SW480 (cell line): ENCODE data around the gene LARGE1.
A peak's percentile ranks its signal among the peaks of the same experiment; 100 is the strongest.
"Not testable (repeated sequence)": the region's sequence is repeated elsewhere in the genome, so short reads cannot be mapped to it uniquely, and the experiment has no call there.

Experiments
- DNase-seq: peaks from one replicate; pipeline ENCODE4 v3.0.0-alpha.2; 2016; ENCODE audit warnings: low spot score

Gene LARGE1

GRCh38 chr22:33591946-33592345, 328.3 kb downstream of the LARGE1 start:
- no peak for DNase-seq

- no peak for DNase-seq
These were observed 331.0 kb downstream of the LARGE1 start for GRCh38 chr22:33589297-33589696.

DNA sequence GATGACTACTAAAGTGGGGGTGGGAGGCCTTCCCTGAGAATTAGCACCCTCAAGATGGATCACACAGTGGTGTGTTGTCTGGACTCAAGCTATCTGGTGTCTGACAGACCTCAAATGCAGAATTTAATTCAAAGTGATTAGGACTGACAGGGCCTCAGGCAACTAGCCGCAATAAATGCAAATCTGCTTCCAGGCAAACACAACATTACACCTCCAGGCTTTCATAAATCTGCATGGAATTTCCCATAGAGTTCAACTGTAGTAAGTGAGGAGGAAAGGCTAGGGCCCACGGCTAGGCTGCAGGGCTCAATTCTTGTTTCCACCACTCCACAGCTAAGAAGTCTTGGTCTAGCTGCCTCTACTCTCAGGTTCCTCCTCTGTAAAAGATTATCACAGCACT, 331.4 kb downstream of the LARGE1 start:
- no peak for DNase-seq

DNA sequence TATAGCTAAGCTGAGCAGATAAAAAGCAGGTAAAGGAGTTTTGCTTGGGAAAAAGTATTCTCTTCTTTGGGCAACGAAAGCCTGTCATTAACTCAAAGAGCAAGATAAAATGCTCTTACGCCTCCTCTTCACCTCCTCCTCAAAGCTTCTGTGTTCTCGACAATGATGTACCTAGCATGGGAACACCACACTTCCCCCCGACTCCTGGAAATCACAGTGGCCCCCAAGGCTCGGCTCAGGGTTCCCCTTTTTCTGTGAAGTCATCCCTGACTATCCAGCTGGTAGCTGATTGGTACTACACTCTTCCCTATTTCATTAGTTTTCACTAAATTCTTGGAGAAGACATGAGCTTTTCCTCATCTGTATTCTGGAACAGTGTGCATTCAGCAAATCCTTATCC, 336.1 kb downstream of the LARGE1 start:
- DNase-seq, result no peak

- DNase-seq, result no peak
These were observed 337.4 kb downstream of the LARGE1 start for GRCh38 chr22:33582822-33583400.

DNA sequence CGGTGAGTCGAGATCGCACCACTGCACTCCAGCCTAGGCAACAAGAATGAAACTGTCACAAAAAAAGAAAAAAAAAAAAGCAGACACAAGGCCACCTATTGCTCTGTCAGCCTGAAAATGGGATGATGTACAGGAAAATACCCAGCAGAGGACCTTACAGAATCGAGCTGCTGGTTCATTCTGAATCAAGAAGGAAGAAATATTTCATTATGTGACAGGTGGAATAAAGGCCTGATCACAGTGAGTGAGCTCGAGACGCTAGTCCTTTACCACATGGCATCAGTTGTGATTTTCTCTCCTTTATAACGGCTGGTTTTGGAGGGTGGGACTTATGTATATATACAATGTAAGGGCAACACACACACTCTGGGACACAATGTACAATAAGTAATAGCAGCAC, 340.0 kb downstream of the LARGE1 start:
- no peak for DNase-seq

GRCh38 chr22:33579448-33580093, 340.7 kb downstream of the LARGE1 start:
- peak; percentile 20 for DNase-seq

DNA sequence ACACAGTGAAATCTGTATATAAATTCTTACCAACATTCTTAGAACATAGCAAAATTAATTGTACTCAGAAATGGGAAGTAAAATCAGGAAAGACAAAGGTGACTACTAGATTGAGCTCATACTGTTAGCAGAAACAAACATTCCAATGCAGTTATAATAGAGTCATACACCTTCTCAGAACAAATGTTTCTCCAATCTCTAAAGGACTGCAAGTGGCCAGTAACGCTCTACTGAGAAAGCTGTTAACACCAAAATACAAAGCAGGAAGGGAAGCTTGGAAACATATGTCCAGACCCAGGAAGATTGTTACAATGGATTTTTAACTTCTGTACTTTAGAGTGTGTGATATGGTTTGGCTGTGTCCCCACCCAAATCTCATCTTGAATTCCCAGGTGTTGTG, 341.5 kb downstream of the LARGE1 start:
- no peak for DNase-seq

GRCh38 chr22:33577862-33578411, 342.3 kb downstream of the LARGE1 start:
- peak; percentile 16 for DNase-seq

- DNase-seq, result no peak
These were observed 344.1 kb downstream of the LARGE1 start for GRCh38 chr22:33576205-33576604.

DNA sequence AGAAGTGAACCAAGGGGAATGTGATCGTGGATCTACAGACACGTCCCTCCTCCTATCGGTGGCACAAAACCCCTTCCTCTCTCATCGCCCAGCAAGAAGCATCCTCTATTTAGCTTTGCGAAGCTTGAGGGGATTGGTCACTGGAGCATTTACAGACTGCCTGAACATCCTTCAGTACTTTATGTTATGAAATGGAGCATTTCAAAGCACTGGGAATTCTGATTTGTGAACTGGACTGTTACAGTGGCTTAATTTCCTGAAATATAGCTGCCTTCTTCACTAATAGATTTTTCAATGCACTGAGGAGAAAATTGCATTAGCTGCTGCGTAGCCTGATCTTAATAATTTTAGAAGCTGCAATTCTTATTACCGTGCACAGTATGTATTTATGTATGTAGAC, 344.5 kb downstream of the LARGE1 start:
- no peak for DNase-seq

GRCh38 chr22:33575041-33575440, 345.2 kb downstream of the LARGE1 start:
- no peak for DNase-seq

- no peak for DNase-seq
These were observed 346.8 kb downstream of the LARGE1 start for GRCh38 chr22:33573479-33573878.

- no peak for DNase-seq
These were observed 348.2 kb downstream of the LARGE1 start for GRCh38 chr22:33572086-33572485.

DNA sequence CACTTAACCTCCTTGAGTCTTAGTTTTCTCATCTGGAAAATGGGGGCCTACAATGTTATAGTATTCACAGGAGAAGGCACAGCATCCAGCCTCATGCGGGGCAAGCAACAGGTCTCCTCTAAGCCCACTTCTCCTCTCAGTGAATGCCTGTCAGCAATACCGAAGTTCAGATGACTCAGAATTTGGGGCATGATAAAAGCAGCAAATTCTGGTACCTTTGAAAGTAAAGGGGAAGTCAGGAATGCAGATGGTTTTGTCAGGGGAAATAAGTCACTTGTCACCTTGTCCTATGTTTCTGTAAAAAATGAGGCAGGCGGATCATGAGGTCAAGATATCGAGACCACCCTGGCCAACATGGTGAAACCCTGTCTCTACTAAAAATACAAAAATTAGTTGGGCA, 350.2 kb downstream of the LARGE1 start:
- no peak for DNase-seq

GRCh38 chr22:33569559-33569958, 350.7 kb downstream of the LARGE1 start:
- no peak for DNase-seq

DNA sequence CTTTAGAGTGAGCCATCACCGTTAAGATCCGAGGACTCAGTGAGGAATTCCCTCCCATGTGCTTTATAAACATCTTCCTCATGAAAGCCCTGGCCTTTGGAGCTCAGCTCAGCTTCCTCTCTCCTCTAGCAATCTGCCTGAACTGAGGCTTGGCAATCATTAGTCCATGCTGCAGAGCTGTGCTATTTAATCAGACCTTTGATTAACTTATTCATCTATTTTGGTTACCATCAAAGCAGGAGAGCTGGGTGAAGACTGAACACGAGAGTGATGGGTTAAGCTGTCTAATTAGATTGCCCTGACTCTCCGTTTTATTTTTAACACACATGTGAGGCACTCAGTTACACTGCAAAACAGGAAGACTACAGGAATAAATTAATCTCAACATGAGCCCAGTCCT, 351.3 kb downstream of the LARGE1 start:
- no peak for DNase-seq

- DNase-seq, result not testable (repeated sequence)
These were observed 353.8 kb downstream of the LARGE1 start for GRCh38 chr22:33566495-33566894.

DNA sequence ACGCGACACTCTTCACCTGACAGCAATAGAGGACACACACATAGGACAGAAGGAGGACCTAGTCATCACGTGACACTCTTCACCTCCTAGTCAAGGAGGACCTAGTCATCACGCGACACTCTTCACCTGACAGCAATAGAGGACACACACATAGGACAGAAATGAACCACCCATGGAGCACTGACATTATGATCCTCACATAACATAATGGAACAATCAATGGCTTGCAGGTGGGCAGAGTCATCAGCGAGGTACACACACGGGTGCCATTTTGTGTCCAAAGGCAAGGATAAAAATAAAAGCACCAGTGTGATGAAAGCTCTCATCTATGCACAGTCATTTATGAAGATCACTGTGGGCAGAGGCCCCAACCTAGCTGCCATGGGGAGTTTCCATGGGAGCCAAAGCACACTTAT, 354.7 kb downstream of the LARGE1 start:
- DNase-seq, result no peak

DNA sequence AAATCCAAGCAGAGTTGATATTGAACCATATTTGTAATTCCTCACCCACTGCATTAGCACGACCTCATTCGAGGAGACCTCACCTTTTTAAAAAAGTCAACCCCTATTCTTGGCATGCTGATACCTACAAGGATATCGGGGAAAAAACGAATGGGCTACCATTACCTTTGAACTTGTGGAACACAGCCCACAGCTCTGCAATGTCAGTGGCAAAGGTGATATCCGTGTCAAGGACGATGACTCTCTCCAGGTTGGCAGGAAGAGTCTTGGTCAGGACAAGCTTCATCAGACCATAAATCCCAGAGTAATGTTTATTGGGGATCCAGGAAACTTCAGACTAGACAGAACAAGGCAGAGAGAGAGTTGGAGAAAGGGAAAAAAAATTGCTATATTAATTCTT, 355.6 kb downstream of the LARGE1 start:
- no peak for DNase-seq

DNA sequence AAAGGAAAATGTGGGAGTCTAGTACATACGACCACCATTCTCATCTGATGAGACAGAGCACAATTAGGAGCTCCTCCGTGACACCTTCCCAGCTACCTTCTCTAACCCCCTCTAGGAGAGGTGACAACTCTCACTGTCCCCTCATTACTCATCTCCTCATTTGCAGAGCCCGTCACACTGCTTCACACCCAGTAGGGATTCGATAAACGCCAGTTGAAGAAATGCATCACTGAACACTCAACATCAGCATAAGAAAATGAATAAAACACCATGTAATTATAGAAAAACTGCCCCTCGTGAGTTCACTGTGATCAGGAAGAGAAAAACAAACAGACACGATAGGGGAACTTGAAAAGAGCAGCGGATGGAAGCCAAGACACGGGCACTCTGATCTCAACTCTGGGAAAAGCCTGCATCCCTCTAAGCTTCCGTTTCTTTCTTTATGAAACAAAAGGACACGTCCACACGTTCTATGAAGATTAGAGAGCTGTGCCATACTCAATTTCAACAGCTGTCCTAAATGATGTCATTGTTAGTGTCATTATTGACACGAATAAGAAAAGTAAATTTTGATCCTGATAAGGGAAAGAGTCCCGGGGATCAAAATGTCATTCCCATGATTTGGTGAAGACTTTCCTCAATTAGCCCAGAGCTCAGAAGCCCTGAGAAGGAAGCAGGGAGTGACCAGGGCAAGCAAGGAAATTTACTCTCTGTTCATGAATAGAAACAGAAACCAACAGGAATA, 356.9 kb downstream of the LARGE1 start:
- DNase-seq, result no peak

- no peak for DNase-seq
These were observed 357.8 kb downstream of the LARGE1 start for GRCh38 chr22:33562501-33562900.

GRCh38 chr22:33561149-33561807, 359.0 kb downstream of the LARGE1 start:
- no peak for DNase-seq
